Jurkat, Clone E6-1 (cell line): ENCODE results near the gene ADCY7.
A peak's percentile ranks its signal among the peaks of the same experiment; 100 is the strongest.

Experiments used
- DNase-seq: peaks from one replicate; pipeline ENCODE4 v3.0.0-alpha.2; 2011; ENCODE audit warnings: low read depth, low spot score
- H3K4me3 ChIP-seq: 2 replicates; pipeline ENCODE4 v1.5.1; 2011; ENCODE audit warnings: mild to moderate bottlenecking, low read length, control low read depth, moderate library complexity

Gene ADCY7

DNA sequence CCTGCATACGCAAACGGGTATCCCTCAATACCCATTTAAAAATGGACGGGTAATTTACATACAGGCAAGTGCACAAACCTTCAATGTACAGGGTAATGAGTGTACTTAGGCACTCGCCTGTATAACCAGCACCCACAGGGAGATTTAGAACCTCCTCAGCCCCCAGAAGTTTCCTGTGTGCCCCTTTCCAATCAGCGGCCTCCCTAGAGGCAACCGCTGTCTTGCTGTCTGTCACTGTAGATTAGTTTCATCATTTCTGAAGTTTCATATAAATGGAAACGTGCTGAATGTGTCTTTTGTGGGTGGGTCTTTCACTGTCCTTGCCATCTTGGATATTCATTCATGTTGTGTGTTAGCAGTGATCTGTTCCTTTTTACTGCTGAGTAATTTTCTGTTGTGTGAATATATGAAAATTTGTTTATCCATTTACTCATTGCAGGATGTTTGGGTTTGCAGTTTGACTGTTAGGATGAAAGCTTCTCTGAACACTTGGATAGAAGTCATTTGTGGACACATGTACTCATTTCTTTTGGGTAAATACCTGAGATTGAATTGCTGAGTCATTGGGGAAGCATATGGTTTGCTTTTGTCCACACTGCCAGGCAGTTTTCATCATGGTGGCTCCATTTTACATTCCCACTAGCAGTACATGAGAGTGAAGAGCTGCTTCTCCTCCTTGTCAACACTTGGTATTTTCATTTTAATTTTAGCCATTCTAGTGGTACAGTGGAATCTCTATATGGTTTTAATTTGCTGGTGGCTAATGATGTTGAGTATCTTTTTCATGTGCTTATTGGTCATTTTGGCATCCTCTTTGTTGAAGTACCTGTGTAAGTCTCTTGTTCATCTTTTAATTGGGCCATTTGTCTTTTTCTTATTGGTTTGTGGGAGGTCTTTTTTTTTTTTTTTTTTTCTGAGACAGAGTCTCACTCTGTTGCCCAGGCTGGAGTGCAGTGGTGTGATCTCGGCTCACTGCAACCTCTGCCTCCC, 2.1 kb upstream of the ADCY7 start:
- DNase-seq, result no peak
- no peak overlapping the region for H3K4me3 ChIP-seq

DNA sequence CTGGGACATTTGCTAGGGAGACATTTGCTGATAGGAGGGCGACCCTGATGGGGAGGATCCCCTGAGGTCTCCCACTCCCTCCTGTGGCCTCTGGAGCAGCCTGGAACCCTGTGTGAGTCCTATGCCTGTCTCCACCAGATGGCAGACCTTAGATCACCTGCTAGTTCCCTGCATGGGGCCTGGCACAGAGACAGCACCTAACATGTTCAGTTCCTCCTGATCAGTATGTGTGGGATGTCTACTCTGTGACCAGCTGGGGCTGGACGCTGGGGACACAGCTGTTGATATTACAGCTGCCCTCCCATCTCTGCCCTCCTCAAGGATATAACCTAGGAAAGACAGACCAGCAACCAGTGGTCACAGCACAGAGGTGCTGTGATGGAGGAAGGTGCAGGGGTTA, 1.1 kb upstream of the ADCY7 start:
- no peak overlapping the region for H3K4me3 ChIP-seq
- peak; percentile 69 for DNase-seq

DNA sequence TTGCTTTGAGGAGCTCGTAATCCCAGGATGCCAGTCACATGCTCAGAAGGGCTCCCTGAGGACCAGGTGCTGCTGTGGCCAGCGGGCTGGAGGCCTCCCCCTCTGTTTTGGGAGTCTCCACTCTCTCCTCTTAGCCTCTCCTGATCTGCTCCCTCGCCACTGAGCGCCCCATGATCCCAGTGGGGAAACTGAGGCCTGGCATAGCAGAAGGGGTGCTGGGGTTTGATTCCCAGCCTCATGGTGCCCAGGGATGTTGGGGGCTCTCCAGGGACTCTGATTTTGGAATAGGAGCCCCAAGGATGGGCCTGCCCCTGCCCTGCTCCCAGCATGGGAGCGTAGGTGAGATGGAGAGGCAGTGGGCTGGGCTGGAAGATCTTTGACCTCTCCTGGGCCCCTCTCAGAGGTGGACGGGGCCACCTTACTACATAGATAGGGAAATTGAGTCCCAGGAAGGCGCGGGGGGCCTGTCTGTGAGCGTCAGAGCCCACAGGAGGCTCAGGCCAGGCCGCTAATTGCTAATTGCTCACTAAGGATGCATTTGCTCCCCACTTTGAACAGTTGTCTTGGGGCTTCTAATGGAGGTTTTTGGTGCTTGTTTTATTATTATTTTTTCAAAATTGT, 525 bp upstream of the ADCY7 start:
- DNase-seq, result no peak
- H3K4me3 ChIP-seq, result peak overlapping the region; percentile 83

DNA sequence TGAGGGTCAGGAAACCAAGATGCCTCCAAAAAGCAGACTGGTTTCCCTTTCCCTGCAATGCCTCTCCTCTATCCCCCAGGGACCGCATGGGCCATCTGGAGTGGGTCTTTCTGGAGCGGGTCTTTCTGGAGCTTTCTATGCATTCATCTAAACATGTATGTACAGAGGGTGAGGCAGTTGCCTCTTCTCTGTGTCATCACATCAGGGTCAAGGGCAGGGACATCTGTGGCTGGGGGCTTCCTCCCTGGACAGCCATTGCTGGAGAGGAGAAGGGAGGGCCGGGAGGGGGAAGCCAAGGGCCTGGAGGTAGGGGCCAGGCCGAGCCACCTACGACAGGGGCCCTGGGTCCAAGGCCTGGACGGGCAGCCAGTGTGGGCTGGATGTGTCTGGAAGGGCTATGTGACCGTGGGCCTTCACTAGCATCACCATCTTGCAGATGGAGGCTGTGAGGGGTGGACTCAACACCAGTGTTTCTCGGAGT, 840 bp downstream of the ADCY7 start:
- H3K4me3 ChIP-seq, result peak overlapping the region; percentile 83
- no peak for DNase-seq

DNA sequence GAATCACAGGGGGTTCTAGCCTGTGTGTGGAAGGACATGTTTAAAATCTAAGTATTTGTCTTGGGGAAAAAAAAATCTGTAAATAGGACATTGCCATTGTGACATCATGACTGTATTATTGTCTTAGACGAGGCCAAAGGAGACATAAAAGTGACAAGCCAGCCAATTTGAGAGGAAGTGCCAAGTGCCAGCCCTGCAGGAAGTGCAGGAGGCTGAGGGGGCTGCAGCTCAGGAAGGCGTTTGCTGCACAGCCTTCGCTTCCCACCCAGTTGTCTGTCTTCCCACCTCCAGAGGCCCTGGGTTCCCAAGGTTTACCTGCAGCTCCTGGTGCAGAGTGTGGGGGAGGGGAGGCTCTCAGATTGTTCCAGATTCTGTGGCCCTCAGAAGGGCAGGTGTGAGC, 1.3 kb downstream of the ADCY7 start:
- peak overlapping the region; percentile 83 for H3K4me3 ChIP-seq

DNA sequence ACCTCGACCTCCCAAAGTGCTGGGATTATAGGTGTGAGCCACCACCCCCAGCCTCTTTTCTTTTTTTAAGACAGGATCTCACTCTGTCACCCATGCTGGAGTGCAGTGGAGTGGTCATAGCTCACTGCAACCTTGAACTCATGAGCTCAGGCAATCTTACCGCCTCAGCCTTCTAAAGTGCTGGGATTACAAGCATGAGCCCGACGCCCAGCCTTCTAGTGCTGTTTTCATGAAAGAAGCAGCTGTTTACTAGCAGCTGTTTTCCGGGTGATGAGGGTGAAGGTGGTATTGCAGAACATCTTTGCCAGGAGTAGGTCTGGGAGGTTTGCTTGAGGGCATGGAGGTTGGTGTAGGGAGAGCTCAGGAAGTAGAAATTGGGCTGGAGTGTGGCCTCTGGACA, 2.0 kb downstream of the ADCY7 start:
- no peak overlapping the region for H3K4me3 ChIP-seq
- no peak for DNase-seq

More for the DNA sequence above, 1.3 kb downstream of the ADCY7 start:
- peak; percentile 53 for DNase-seq

DNA sequence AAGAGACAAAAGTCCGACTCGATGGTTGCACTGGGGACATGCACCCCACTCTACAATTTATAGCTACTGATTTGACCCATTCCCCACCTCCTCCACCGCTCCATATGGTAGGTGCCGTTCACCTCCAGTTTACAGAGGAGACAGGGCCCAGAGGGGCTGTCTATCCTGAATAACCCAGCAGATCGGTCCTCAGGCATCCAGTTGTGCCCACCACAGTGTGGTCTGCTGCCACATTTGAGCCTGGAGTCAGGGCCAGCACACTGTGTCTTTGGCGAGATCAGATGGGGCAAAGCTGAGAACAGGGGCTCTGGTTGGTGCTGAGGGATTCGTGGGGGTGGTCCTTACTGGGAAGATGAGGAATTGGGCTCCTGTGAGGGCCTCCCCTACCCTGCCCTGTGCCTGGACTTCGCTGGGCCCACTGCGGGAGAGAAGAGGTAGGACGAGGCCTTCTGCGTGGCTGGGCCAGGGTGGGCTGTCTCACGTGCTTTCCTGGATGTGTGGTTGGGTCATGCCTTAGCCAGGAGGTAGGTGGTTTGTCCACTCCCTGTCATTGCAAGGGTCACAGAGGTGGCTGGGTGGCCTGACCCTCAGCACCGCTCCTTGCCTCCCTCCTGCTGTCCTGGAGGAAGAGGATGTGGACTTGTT, 2.8 kb downstream of the ADCY7 start:
- no peak for DNase-seq

DNA sequence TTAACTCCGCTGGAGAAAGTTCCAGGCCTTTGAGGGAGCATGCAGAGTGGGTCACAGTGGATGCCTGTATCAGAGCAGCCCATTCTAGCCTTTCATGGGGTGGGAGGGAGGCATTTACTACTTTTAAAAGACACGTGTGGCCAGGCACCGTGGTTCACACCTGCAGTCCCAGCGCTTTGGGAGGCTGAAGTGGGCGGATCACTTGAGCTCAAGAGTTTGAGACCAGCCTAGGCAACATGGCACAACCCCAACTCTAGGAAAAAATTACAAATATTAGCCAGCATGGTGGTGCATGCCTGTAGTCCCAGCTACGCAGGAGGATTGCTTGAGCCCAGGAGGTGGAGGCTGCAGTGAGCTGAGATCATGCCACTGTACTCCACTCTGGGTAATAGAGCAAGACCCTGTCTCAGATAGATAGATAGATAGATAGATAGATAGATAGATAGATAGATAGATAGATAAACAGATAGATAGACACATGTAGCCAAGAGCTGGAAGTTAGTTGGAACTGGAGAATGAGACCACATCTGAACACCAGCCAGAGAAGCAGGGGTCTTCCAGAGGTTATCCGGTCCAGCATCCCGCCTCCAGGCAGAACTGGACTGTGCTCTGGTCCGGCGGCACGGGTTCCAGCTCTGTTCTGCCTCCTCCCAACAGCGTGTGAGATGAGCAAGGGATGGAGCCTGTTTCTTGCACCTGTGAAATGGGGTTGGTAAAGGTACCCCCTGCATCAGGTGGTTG, 3.6 kb downstream of the ADCY7 start:
- DNase-seq, result no peak
- no peak overlapping the region for H3K4me3 ChIP-seq

More for the DNA sequence above, 2.8 kb downstream of the ADCY7 start:
- H3K4me3 ChIP-seq, result no peak overlapping the region

DNA sequence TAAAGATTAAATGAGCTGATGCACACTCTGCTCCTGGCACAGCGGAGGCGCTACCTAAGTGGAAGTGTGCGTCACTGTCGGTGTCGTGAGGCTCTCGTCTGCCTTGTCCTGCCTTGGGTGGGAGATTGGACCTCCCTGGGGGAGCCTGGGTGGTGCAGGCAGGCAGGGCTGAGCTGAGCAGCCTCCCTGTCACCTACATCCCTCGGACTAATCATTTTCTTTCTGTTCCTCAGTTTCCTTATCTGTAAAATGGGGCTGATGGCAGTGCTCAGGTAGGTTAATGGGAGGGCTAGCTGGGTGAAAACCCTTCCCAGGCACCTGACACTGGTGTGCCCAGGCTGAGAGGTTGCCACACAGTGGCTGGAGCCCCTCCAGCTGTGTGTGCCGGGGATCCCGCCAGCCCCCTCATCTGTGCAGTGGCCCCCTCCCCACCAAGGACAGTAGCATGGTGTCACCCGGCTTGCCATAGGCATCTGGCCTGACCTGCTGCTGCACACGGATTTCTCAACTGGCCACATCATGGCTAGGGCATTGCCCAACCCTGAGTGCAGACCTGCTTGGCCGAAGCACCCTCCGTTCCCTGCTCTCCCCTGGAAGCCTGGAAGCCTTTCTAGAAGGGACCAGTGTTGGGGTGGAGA, 4.3 kb downstream of the ADCY7 start:
- DNase-seq, result no peak
- H3K4me3 ChIP-seq, result no peak overlapping the region

DNA sequence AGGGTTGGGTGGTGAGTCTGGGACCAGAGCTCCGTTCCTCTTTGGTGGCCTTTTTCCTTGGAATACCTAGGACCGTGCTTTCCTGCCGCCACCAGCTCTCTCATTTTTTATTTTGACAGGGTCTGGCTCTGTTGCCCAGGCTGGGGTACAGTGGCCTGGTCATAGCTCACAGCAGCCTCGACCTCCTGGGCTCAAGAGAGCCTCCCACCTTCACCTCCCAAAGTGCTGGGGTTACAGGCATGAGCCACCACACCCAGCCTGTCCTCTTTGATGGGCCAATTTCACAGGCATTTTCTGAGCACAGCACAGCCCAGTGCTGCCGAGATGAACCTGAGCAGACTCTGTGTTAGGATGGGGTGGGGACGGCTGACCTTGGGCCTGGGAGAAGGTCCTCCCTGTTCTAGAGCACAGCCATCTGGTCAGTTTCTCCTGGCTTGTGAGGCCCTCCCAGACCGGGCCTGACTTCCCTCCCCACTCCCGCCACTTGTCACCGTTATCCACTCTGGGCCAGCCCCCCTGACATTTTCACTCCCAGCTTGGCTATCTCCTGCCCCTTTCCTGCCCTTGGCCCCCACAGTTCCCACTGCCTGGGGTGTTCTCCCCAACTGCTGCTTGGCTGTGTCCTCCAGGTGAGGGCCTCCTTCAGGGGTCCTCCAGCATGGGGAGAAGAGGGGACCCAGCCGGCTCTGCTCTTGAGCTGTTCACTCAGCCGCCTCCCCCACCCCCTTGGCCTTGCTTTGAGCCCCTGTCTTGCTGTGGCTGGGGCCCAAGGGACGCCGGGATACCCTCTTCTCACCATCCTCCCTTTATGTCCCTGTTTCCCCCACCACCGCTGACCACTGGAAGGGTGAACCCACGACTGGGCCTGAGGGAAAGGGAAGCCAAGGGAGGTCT, 5.0 kb downstream of the ADCY7 start:
- H3K4me3 ChIP-seq, result no peak overlapping the region
- DNase-seq, result no peak

DNA sequence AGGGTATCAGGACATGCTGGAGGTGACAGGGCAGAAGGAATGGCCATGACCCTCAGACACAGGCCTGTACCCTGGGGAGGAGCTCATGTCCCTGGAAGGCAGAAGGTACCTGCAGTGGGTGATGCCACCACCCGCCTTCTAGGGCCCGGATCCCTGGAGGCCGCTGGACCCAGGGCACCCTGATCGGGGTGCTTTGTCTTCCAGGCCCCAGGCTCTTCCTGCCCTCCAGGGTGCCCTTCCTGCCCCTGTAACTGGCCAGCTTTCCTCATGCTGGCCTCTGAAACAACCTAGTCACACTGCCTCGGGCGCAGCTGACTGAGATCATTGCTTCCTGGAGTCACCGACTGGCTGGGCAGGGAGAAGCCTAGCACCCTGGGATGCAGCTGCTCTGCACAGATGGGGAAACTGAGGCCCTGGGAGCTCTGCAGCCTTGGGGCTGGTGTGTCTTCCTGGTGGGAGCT, 5.8 kb downstream of the ADCY7 start:
- H3K4me3 ChIP-seq, result no peak overlapping the region
- DNase-seq, result no peak

DNA sequence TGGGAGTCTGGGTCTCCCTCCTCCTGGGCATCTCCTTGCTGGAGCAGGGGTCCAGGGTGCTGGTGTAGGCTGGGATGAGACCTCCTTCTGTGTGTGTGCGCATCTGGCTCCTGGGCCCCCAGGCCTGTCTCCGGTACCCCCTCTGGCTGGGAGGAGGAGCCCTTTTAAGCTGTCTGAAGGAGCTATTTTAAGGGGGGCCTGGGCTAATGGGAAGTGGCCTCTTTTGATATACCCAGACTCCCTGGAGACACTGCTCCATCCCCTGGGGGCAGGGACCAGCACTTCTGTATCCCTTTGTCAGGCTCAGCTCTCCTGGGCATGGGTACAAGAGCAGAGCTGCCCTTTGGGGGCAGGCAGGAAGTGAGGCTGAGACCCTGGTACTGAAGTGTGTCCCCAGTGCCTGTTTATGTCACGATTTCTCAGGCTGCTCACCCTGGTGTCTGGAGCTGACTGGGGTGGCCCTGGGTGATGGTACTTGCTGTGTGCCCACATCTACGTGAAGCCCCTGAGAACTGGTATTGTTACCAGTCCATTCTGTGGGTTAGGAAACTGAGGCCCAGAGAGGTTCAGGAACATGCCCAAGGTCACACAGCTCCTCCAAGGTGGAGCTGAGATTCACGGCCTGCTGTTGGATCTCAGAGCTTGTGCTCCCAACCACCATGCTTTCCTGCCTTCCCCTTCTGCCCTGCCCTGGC, 6.5 kb downstream of the ADCY7 start:
- H3K4me3 ChIP-seq, result no peak overlapping the region
- DNase-seq, result no peak

DNA sequence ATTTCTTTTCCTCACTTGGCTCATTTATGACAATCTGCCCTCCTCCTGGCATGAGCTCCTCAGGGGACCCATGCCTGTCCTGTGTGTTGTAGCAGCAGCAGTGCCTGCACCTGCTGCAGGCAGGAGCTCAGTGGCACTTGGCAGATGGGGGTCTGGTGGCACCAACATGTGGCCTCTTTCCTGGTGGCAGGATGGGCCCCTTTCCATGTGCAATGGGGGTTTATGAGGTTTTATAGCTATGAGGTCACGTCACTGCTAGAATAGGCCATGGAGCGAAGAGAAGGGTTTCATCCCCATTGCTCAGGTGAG, 7.0 kb downstream of the ADCY7 start:
- DNase-seq, result no peak
- no peak overlapping the region for H3K4me3 ChIP-seq

DNA sequence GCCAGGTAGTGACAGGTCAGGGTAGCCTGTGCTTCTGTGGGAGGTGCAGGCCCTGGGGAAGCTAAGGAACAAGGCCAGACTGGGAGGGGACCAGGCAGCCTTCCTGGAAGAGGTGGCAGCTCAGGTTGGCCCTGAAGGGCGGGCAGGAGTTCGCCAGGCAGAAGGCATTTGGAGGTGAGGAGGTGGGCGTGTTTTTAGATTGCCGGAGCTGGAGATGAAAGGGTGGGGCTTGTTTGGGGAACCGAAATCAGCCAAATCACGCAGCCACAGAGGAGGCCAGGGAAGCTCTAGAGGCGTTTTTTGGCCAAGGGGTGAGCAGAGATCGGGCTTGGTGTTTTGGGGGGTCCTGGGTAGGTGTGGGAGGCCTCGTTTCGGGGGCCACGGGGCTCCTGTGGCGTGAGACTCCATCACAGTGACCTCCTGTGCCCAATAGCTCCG, 7.6 kb downstream of the ADCY7 start:
- no peak for DNase-seq
- H3K4me3 ChIP-seq, result peak overlapping the region; percentile 55

DNA sequence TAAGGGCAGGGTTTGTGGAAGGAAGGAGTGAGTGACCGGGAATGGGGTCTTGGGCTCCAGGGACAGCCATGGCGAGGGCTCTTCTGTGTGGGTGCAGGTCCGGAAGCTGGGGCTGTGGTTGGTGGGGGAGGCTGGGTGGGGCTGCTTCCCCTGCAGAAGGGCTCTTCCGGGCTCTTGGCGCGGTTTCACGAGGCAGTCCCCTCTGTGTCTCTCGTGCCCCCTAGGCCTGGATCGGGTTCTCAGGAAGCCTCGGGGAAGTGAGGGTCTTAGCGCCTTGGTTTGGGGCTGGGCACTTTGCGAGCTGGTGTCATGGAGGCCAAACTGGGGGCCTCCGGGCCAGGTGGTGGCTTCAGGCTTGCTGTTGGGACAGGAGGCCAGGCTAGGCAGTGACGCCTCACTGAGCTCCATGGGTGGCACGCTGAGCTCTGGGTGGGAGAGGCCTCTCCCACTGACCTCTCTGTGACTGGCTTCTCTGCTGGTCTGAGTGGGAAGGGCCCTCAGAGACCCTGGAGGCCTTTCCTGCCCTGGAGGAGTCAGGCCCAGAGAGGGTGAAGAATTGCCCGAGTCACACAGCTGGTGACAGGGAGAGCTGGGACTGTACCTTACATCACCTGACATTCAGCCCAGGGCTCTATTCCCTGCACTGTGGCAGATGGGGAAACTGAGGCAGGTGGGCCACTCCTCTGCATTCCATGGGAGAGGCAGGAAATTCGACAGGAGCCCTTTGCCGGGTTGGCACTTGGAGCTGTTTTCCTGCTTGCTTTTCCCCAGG, 8.2 kb downstream of the ADCY7 start:
- peak; percentile 65 for DNase-seq
- peak overlapping the region; percentile 55 for H3K4me3 ChIP-seq

DNA sequence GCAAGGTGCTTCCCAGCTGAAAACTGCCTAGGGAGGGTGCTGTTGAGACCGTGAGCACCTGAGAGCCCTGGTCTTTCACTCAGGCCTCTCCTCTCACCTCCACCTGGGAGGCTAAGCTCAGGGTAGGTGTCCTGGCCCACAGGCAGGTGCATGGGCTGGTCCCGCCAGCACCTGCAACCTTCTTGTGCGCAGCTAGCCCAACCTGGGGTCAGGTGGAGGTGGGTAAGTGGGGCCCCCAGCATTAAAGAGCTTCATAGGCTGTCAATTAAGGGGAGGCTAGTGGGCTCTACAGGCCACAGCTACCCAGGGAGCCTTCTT, 8.7 kb downstream of the ADCY7 start:
- peak overlapping the region; percentile 55 for H3K4me3 ChIP-seq
- no peak for DNase-seq
